Heart left ventricle (tissue), 13 donors: ENCODE measurements around the gene SDHAF3.

ENCODE experiments used
- POLR2A ChIP-seq, 2 donors: fragments of 450-650 bp; IDR thresholded peaks; one replicate each; pipeline ENCODE4 v1.6.1; 2017; ENCODE audit warnings: antibody characterized with exemption in 2 of 2, mild to moderate bottlenecking in 2 of 2, moderate library complexity in 2 of 2
- TF ChIP-seq, protein P1 (sequence below), 12 donors: fragments of 200-600 bp; sonication (generic) in 4 of 12; IDR thresholded peaks; one replicate each; pipeline versions ENCODE4 v1.5.0 to v1.8.0; 2018 to 2022; ENCODE audit warnings: antibody characterized with exemption in 12 of 12, mild to moderate bottlenecking in 5 of 12
- donor health status: ischemic (EF 13 %, LVEDD 7.1; RV severe dilation, severe dysfunction).
- donor health status: DM: no; HTN: yes; CAD: no.
- donor health status: DM: no; HTN: no; CAD: no.
- donor health status: ischemic (EF 25% LVEDD 6.9; RV normal size, moderate dysfunction).
- donor health status: ischemic (EF 25% LVEDD 5.7; RV mildly dilated, moderate dysfunction).
- donor health status: ischemic (EF 35%, LVEDD 5.7; RV mildly dilated, moderate dysfunction).
- donor health status: nonischemic (EF 11% LVEDD 7.7; RV severe dilation, severe dysfunction).
- donor health status: DM: yes; HTN: yes; CAD: no.
- donor health status: PGD.
- donor health status: ischemic (EF 29% LVEDD 5.4; RV normal size, mild dysfunction).
- donor health status: nonischemic (EF 23%, LVEDD 6.1; RV moderate dilation, normal function).

DNA sequence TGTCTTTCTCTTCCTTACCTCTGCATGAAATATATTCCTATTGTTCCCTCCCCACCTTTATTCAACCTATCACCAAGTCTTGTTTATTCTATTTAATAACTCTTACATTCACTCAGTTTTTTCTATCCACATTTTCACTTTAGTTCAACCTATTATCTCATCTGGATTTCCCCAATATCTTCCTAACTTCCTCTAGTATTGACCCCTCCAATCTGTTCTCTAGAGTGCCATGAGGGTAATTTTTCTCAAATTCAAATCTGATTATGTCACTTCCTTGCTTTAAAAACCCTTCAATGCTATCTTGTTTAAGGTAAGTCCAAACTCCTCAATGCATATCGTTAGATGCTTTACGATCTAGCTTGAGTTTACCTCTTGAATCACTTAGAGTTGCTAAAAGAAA, 86.5 kb downstream of the SDHAF3 start:
- TF ChIP-seq, protein P1, sequence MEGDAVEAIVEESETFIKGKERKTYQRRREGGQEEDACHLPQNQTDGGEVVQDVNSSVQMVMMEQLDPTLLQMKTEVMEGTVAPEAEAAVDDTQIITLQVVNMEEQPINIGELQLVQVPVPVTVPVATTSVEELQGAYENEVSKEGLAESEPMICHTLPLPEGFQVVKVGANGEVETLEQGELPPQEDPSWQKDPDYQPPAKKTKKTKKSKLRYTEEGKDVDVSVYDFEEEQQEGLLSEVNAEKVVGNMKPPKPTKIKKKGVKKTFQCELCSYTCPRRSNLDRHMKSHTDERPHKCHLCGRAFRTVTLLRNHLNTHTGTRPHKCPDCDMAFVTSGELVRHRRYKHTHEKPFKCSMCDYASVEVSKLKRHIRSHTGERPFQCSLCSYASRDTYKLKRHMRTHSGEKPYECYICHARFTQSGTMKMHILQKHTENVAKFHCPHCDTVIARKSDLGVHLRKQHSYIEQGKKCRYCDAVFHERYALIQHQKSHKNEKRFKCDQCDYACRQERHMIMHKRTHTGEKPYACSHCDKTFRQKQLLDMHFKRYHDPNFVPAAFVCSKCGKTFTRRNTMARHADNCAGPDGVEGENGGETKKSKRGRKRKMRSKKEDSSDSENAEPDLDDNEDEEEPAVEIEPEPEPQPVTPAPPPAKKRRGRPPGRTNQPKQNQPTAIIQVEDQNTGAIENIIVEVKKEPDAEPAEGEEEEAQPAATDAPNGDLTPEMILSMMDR (IDR thresholded peaks at IDR 0.05), result no peak
- no peak for TF ChIP-seq POLR2A (IDR thresholded peaks at IDR 0.05)
